GM12874 (cell line): ENCODE measurements around the gene PTPRZ1.

Experiments used
- CTCF ChIP-seq: IDR thresholded peaks from 2 replicates; pipeline ENCODE4 v1.5.1; 2011; ENCODE audit warnings: low read depth, mild to moderate bottlenecking, control low read depth, low read length, moderate library complexity; ENCODE audit not compliant: insufficient read depth

PTPRZ1 gene

GRCh38 chr7:122082160-122082559, 209.2 kb downstream of the PTPRZ1 start:
- no peak for TF ChIP-seq CTCF

GRCh38 chr7:122082670-122083069, 209.7 kb downstream of the PTPRZ1 start:
- no peak for TF ChIP-seq CTCF

GRCh38 chr7:122092964-122093797, 220.2 kb downstream of the PTPRZ1 start:
- TF ChIP-seq CTCF: peak; percentile 79

GRCh38 chr7:122094549-122094948, 221.6 kb downstream of the PTPRZ1 start:
- TF ChIP-seq CTCF: no peak

- no peak for TF ChIP-seq CTCF
Observed at GRCh38 chr7:122095642-122096041, 222.7 kb downstream of the PTPRZ1 start.

GRCh38 chr7:122100021-122100420, 227.1 kb downstream of the PTPRZ1 start:
- TF ChIP-seq CTCF: no peak

GRCh38 chr7:122103064-122103463, 230.1 kb downstream of the PTPRZ1 start:
- TF ChIP-seq CTCF: no peak
